Measurements from ENCODE around the gene SLC1A2.

SLC1A2 gene

GRCh38 chr11:35303596-35304385, 115.6 kb downstream of the SLC1A2 start:
- DNase-seq (ENCODE audit: low read depth in 3 of 3) = no peak

- no peak for DNase-seq (ENCODE audit: low read depth in 3 of 3)
Observed at GRCh38 chr11:35302398-35302797, 117.0 kb downstream of the SLC1A2 start.

DNA sequence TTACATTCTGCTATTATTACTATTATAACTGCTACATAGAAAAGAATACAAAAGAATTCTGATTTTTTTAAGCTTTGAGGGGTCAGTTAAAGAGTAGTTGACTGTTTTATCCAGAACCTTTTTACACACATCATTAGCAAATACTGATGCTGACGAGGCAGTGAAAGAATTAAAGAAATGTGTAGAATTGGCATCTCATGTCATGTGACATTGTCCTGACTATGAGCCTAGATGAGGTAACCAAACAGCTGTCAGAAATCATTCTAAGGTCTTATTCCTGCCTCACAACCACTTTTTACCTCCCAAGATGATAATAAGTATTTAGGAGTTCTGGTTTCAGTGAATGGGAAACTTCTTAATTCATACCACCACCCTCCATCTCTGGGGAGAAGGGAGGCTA, 121.0 kb downstream of the SLC1A2 start:
- no peak for DNase-seq (ENCODE audit: low read depth in 3 of 3)

DNA sequence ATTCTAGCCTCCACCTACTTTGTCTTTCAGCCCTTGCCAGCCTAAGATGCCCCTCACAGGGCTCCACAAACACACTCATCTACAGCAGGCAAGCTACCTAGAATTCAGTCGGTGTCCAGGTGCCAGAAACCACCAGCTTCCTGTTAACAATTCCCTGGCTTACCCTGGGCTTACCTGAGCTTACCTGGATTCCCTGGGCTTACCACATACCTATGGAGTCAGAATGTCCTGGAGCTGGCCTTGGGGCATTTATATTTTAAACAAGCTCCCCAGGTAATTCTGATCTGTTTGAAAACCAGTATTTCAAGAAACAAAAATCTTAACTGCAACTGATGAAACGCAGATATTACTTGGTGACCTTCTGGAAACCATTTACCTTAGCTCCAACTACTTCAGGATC, 123.6 kb downstream of the SLC1A2 start:
- DNase-seq (ENCODE audit: low read depth in 3 of 3) = no peak

DNA sequence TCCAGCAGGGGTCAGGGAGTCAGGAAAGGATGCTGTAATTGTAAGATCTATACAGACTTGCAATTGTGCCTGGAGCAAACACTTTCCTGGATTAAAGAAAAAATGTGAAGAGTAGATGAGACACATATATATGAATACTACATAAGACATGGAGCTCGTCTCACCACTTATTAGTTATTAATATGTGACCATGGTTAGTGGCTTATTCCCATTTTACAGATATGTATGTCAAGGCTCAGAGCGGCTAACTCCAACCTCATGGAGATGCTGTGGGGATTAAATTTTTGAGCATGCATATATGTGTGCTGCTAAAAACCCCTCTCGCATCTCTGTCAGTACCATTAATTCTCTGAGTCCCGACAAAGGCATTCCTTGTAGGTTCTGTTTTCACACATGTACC, 125.7 kb downstream of the SLC1A2 start:
- no peak for DNase-seq (ENCODE audit: low read depth in 3 of 3)

DNA sequence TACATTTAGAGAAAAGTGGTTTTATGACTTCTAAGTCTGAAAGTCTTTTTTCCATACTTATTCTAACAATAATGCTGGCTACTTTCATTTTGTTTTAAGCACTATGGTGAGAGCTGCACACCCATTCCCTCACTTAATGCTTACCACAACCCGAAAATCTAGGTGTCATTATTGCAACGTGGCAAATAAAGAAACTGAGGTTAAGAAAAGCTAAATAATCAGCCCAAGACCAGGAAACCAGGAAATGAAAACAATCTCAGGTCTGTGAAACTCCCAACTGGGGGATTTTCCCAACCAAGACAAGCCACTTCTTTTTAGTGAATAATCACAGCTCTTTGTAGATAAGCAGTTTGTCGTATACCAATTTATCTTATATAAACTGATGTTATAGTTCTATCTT, 126.3 kb downstream of the SLC1A2 start:
- DNase-seq (ENCODE audit: low read depth in 3 of 3) = no peak

- DNase-seq (ENCODE audit: low read depth in 3 of 3) = no peak
Observed at GRCh38 chr11:35292279-35292678, 127.1 kb downstream of the SLC1A2 start.

GRCh38 chr11:35290876-35291275, 128.5 kb downstream of the SLC1A2 start:
- DNase-seq (ENCODE audit: low read depth in 3 of 3) = no peak

DNA sequence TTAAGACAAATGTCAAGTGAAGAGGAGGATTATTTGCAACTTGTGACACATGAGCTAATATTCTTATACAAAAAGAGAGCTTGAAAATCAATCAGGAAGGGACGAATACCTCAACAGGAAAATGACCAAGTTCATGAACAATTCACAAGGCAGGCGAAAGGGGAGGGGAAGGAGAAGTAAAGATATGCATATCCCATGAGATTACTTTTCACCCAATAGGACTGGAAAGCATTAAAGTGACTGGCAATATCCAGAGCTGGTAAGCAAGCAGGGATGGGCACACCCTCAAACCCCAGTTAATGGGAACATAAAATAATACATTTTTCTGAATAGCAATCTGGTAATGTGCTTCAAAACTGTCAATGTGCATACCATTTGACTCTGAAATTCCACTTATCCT, 129.5 kb downstream of the SLC1A2 start:
- DNase-seq (ENCODE audit: low read depth in 3 of 3) = no peak

- no peak for DNase-seq (ENCODE audit: low read depth in 3 of 3)
Observed at GRCh38 chr11:35288817-35289541, 130.4 kb downstream of the SLC1A2 start.

DNA sequence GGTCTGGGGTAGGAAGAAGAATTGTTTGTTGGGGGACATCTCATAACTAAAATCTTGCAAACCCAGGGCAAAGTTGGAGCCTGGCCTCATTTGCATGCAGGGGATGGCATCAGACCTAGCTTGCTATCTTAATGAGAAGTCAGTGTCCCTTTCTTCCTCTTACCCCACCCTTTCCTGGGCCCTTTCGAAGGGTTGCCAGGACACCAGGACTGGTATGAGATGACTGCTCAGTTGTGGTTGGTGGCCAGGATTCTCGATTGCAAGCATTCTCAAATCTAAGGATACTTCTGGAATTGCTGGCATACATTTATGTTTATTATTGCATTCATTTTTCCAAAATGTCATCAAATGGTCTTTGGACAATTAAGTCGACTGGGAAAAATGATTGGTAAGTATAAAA, 131.0 kb downstream of the SLC1A2 start:
- no peak for DNase-seq (ENCODE audit: low read depth in 3 of 3)

DNA sequence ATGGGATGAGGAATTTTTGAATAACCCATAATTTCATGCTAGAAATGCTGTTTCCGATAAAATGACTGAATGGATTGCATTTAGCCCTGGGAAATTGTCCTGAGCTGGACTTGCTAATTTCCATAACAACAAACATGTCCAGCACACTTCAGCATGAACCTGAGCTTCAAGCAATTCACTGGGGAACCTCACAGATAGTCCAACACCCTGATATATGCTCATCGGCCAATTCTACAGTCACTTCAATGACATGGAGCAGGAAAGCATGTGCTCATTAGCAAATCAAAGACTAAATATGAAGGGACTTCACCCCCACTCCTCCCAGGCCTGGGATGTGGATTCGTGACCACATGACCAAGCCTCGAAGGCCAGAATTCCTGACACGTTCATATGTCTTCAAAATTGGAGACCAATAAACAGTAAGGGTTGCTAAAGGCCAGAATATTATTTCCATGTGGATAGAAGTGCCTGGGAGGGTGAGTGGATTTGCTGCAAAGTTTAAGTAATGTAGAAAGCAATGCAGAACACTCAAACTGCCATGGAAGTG, 131.9 kb downstream of the SLC1A2 start:
- DNase-seq (ENCODE audit: low read depth in 3 of 3) = no peak

DNA sequence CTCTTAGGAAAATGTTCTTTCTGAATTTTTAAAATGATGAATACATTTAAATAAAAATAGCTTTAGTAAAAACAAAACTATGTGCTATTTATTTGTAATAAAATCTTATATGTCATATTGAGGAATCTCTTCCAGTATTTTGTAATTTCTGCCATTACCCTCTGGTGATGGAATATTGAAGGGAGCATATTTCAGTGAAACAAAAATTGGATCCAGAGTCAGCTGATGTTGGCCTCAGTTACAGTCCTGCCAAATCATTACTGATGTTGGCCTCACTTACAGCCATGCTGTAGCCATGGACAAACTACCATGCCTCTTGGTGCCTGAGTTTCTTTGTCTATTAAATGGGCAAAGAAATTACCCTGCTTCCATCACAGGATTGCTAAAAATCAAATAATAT, 133.2 kb downstream of the SLC1A2 start:
- no peak for DNase-seq (ENCODE audit: low read depth in 3 of 3)

DNA sequence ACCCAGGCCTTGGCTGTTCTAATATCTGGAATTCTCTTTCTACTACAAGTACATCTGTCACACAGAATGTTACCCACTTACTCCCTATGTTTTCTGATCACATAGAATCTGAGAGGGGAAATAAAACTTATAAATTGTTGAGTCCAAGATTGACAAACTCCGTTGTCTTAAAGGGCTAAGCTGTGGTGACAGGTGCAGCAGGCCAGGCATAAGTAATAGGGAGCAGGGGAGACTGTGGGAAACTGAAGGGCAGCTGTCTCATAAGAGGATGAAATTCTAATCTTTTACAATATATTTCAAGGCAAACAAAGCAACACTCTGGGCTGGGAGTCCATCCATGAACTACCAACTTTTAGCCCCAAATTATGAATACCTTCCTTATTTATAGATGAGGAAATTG, 133.9 kb downstream of the SLC1A2 start:
- DNase-seq (ENCODE audit: low read depth in 3 of 3) = no peak

DNA sequence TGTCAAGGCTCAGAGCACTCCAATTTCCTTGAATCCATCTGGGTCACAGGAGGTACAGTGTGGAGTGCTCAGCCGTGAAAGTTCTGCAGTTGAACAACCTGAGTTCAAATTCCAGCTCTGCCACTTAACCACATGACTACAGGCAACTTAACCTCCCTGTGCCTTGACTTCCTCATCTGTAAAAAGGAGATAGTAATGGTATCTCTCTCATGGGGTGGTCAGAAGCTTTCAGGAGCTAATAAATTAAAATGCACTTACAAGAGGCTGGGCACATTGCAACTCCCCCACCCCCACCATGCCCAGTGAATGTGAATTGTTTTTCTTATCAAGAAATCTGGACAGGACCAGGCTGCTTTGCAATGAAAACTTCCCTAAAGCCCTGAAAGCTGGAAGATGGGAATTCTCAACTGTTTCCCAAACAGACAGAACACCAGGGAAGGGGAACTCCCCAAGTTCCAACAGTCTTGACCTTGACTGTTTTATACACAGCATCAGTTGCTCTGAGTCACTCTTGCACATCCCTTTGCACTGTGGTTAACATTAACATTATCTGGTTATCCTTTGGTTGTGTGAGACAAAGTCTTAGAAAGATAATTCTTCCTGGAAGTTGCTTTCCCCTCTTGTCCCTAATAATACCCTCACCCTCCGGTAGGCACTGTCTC, 137.0 kb downstream of the SLC1A2 start:
- DNase-seq (ENCODE audit: low read depth in 3 of 3) = no peak

DNA sequence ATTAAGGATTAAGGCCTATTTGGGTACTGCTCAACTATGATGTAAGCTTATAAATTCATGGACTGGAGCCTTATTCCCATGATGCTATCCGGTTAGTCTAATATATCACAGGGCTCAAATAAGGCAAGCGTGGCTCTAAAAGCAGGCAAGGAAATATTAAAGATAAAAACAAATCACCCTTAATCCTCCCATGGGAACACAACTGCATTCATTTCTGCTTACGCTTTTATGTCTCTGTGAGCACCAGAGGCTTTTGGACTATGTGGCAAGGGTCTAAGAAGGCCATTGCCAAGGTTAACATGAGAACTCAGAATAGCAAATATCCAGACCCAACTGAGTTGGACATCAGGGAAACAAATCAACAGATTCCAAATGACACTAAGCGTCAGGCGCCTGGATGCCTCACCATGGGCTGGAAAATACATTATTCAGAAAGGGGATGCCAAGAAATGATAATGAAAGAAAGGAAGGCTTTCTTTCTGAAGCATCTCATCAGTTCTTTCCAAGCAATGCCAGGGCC, 138.1 kb downstream of the SLC1A2 start:
- DNase-seq (ENCODE audit: low read depth in 3 of 3) = no peak

GRCh38 chr11:35280727-35281126, 138.6 kb downstream of the SLC1A2 start:
- no peak for DNase-seq (ENCODE audit: low read depth in 3 of 3)

- no peak for DNase-seq (ENCODE audit: low read depth in 3 of 3)
Observed at GRCh38 chr11:35277827-35278226, 141.5 kb downstream of the SLC1A2 start.

DNA sequence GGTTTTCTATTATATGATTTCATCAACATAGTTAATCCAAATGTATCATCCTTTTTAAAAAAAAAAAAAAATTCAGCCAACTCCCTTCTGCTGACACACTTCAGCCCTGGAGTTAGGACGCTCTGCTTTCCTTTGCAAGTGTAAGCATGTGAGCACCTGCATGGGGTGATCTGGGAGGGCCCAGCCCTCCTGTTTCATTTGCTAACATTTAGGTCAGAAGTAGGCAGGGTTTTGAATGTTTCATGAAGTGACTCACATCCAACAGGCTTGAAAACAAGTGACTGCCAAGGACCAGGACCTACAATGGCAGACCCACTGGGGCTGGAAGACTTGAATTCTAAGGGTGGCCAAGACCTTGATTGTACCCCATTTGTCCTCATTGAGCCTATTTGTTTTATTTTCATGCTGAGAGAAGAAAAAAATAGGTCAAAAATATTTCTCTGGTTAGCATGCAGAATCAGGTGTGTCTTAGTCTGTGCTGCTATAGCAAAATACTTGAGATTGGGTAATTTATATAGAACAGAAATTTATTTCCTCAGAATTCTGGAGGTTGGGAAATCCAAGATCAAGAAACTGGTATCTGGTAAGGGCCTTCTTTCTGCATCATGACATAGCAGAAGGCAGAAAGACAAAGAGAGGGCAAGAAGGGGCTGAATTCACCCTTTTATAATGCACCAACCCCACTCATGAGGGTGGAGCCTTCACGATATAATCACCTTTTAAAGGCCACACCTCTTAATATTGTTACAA, 142.8 kb downstream of the SLC1A2 start:
- no peak for DNase-seq (ENCODE audit: low read depth in 3 of 3)

DNA sequence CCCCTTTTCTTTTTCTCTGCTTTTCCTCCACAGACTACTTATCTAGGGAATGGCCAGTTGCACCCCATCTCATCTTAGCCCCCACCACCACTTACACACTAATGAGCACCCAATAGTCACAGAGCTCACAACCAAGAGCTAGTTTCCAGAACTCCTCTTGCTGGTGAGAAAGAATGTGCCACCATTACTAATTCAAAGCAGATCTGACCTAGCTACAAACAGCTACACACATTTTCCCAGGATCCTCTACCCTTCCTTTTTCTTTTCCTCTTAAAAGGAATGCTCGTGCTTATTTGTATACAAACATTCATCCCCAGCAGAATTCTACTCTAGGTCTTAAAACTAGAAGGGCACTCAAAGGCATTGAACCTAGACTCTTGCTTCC, 143.6 kb downstream of the SLC1A2 start:
- no peak for DNase-seq (ENCODE audit: low read depth in 3 of 3)

- no peak for DNase-seq (ENCODE audit: low read depth in 3 of 3)
Observed at GRCh38 chr11:35274909-35275785, 144.2 kb downstream of the SLC1A2 start.

Measured in stimulated activated CD4-positive, alpha-beta T cell treated with anti-CD3 and anti-CD28 coated beads, TNF-alpha, amount 100 ng/mL, for 24 hours (primary cell).